Measurements from ENCODE around the gene VWA3A.
"Not testable (repeated sequence)": the region's sequence is repeated elsewhere in the genome, so short reads cannot be mapped to it uniquely, and the experiment has no call there.

The VWA3A gene

GRCh38 chr16:22093996-22094395 lies 1.7 kb downstream of the VWA3A start:
- no peak overlapping the region for H3K9ac ChIP-seq (ENCODE audit: low read length)
- H3K36me3 ChIP-seq (ENCODE audit: control insufficient read depth, low read depth, low read length), result no peaks in the 10 kb centered on the region
- H3K9me3 ChIP-seq (ENCODE audit: control insufficient read depth, low read depth, low read length), result no peaks in the 10 kb centered on the region
- H3K4me1 ChIP-seq (ENCODE audit: control insufficient read depth, low read depth, low read length), result peaks cover 11% of the 10 kb centered on the region
- no peaks in the 10 kb centered on the region for H3K27me3 ChIP-seq (ENCODE audit: control insufficient read depth, insufficient read depth, low read length)
- no peak overlapping the region for H3K4me3 ChIP-seq (ENCODE audit: low read length)
- no peak overlapping the region for H3K27ac ChIP-seq (ENCODE audit: low read length)

- no peak overlapping the region for H3K4me3 ChIP-seq (ENCODE audit: low read length)
- no peaks in the 10 kb centered on the region for H3K27me3 ChIP-seq (ENCODE audit: control insufficient read depth, insufficient read depth, low read length)
- H3K9ac ChIP-seq (ENCODE audit: low read length), result no peak overlapping the region
- H3K4me1 ChIP-seq (ENCODE audit: control insufficient read depth, low read depth, low read length), result peaks cover 3% of the 10 kb centered on the region
- H3K27ac ChIP-seq (ENCODE audit: low read length), result no peak overlapping the region
- no peaks in the 10 kb centered on the region for H3K9me3 ChIP-seq (ENCODE audit: control insufficient read depth, low read depth, low read length)
- H3K36me3 ChIP-seq (ENCODE audit: control insufficient read depth, low read depth, low read length), result no peaks in the 10 kb centered on the region
Observed at GRCh38 chr16:22098405-22099255, 6.3 kb downstream of the VWA3A start.

- Histone ChIP-seq H3K27ac (ENCODE audit: low read length) (no peak overlapping the region), H3K27me3 (ENCODE audit: control insufficient read depth, insufficient read depth, low read length) (no peaks in the 10 kb centered on the region), H3K9ac (ENCODE audit: low read length) (no peak overlapping the region), H3K4me1 (ENCODE audit: control insufficient read depth, low read depth, low read length) (peaks cover 3% of the 10 kb centered on the region), H3K4me3 (ENCODE audit: low read length) (no peak overlapping the region), H3K9me3 (ENCODE audit: control insufficient read depth, low read depth, low read length) (no peaks in the 10 kb centered on the region), H3K36me3 (ENCODE audit: control insufficient read depth, low read depth, low read length) (no peaks in the 10 kb centered on the region)
Observed at GRCh38 chr16:22099256-22099975, 7.1 kb downstream of the VWA3A start.

- Histone ChIP-seq H3K9ac (ENCODE audit: low read length) (no peak overlapping the region), H3K9me3 (ENCODE audit: control insufficient read depth, low read depth, low read length) (no peaks in the 10 kb centered on the region), H3K27me3 (ENCODE audit: control insufficient read depth, insufficient read depth, low read length) (no peaks in the 10 kb centered on the region), H3K4me1 (ENCODE audit: control insufficient read depth, low read depth, low read length) (peaks cover 3% of the 10 kb centered on the region), H3K36me3 (ENCODE audit: control insufficient read depth, low read depth, low read length) (no peaks in the 10 kb centered on the region), H3K4me3 (ENCODE audit: low read length) (no peak overlapping the region), H3K27ac (ENCODE audit: low read length) (no peak overlapping the region)
Observed at GRCh38 chr16:22103441-22103840, 11.1 kb downstream of the VWA3A start.

- Histone ChIP-seq H3K27ac (ENCODE audit: low read length) (no peak overlapping the region), H3K9me3 (ENCODE audit: control insufficient read depth, low read depth, low read length) (no peaks in the 10 kb centered on the region), H3K27me3 (ENCODE audit: control insufficient read depth, insufficient read depth, low read length) (no peaks in the 10 kb centered on the region), H3K9ac (ENCODE audit: low read length) (no peak overlapping the region), H3K36me3 (ENCODE audit: control insufficient read depth, low read depth, low read length) (no peaks in the 10 kb centered on the region), H3K4me1 (ENCODE audit: control insufficient read depth, low read depth, low read length) (no peaks in the 10 kb centered on the region), H3K4me3 (ENCODE audit: low read length) (no peak overlapping the region)
Observed at GRCh38 chr16:22109258-22109898, 17.0 kb downstream of the VWA3A start.

GRCh38 chr16:22111629-22112028 lies 19.3 kb downstream of the VWA3A start:
- H3K9ac ChIP-seq (ENCODE audit: low read length); H3K4me3 ChIP-seq (ENCODE audit: low read length); H3K4me1 ChIP-seq (ENCODE audit: control insufficient read depth, low read depth, low read length): not testable (repeated sequence)

GRCh38 chr16:22116095-22116700 lies 23.9 kb downstream of the VWA3A start:
- H3K36me3 ChIP-seq (ENCODE audit: control insufficient read depth, low read depth, low read length), result no peaks in the 10 kb centered on the region
- no peak overlapping the region for H3K4me3 ChIP-seq (ENCODE audit: low read length)
- no peaks in the 10 kb centered on the region for H3K27me3 ChIP-seq (ENCODE audit: control insufficient read depth, insufficient read depth, low read length)
- no peaks in the 10 kb centered on the region for H3K4me1 ChIP-seq (ENCODE audit: control insufficient read depth, low read depth, low read length)
- no peak overlapping the region for H3K27ac ChIP-seq (ENCODE audit: low read length)
- no peaks in the 10 kb centered on the region for H3K9me3 ChIP-seq (ENCODE audit: control insufficient read depth, low read depth, low read length)
- no peak overlapping the region for H3K9ac ChIP-seq (ENCODE audit: low read length)

More at GRCh38 chr16:22111629-22112028, 19.3 kb downstream of the VWA3A start:
- H3K27ac ChIP-seq (ENCODE audit: low read length); H3K27me3 ChIP-seq (ENCODE audit: control insufficient read depth, insufficient read depth, low read length); H3K9me3 ChIP-seq (ENCODE audit: control insufficient read depth, low read depth, low read length); H3K36me3 ChIP-seq (ENCODE audit: control insufficient read depth, low read depth, low read length): not testable (repeated sequence)

GRCh38 chr16:22117609-22118008 lies 25.3 kb downstream of the VWA3A start:
- H3K27me3 ChIP-seq (ENCODE audit: control insufficient read depth, insufficient read depth, low read length), result no peaks in the 10 kb centered on the region
- H3K9me3 ChIP-seq (ENCODE audit: control insufficient read depth, low read depth, low read length), result no peaks in the 10 kb centered on the region
- no peaks in the 10 kb centered on the region for H3K36me3 ChIP-seq (ENCODE audit: control insufficient read depth, low read depth, low read length)
- H3K4me3 ChIP-seq (ENCODE audit: low read length), result no peak overlapping the region
- no peaks in the 10 kb centered on the region for H3K4me1 ChIP-seq (ENCODE audit: control insufficient read depth, low read depth, low read length)
- no peak overlapping the region for H3K27ac ChIP-seq (ENCODE audit: low read length)
- H3K9ac ChIP-seq (ENCODE audit: low read length), result no peak overlapping the region

GRCh38 chr16:22120440-22120839 lies 28.1 kb downstream of the VWA3A start:
- Histone ChIP-seq H3K9ac (ENCODE audit: low read length) (no peak overlapping the region), H3K36me3 (ENCODE audit: control insufficient read depth, low read depth, low read length) (no peaks in the 10 kb centered on the region), H3K4me3 (ENCODE audit: low read length) (no peak overlapping the region), H3K27me3 (ENCODE audit: control insufficient read depth, insufficient read depth, low read length) (no peaks in the 10 kb centered on the region), H3K4me1 (ENCODE audit: control insufficient read depth, low read depth, low read length) (no peaks in the 10 kb centered on the region), H3K27ac (ENCODE audit: low read length) (no peak overlapping the region), H3K9me3 (ENCODE audit: control insufficient read depth, low read depth, low read length) (no peaks in the 10 kb centered on the region)

- Histone ChIP-seq H3K36me3 (ENCODE audit: control insufficient read depth, low read depth, low read length) (no peaks in the 10 kb centered on the region), H3K4me3 (ENCODE audit: low read length) (no peak overlapping the region), H3K9ac (ENCODE audit: low read length) (no peak overlapping the region), H3K9me3 (ENCODE audit: control insufficient read depth, low read depth, low read length) (no peaks in the 10 kb centered on the region), H3K27ac (ENCODE audit: low read length) (no peak overlapping the region), H3K4me1 (ENCODE audit: control insufficient read depth, low read depth, low read length) (no peaks in the 10 kb centered on the region), H3K27me3 (ENCODE audit: control insufficient read depth, insufficient read depth, low read length) (no peaks in the 10 kb centered on the region)
Observed at GRCh38 chr16:22122239-22122638, 29.9 kb downstream of the VWA3A start.

- no peaks in the 10 kb centered on the region for H3K27me3 ChIP-seq (ENCODE audit: control insufficient read depth, insufficient read depth, low read length)
- no peaks in the 10 kb centered on the region for H3K9me3 ChIP-seq (ENCODE audit: control insufficient read depth, low read depth, low read length)
- H3K9ac ChIP-seq (ENCODE audit: low read length), result no peak overlapping the region
- no peak overlapping the region for H3K27ac ChIP-seq (ENCODE audit: low read length)
- H3K36me3 ChIP-seq (ENCODE audit: control insufficient read depth, low read depth, low read length), result no peaks in the 10 kb centered on the region
- no peaks in the 10 kb centered on the region for H3K4me1 ChIP-seq (ENCODE audit: control insufficient read depth, low read depth, low read length)
- no peak overlapping the region for H3K4me3 ChIP-seq (ENCODE audit: low read length)
Observed at GRCh38 chr16:22123146-22123545, 30.8 kb downstream of the VWA3A start.
